ENCODE measurements around the gene SRGAP1.

DNA sequence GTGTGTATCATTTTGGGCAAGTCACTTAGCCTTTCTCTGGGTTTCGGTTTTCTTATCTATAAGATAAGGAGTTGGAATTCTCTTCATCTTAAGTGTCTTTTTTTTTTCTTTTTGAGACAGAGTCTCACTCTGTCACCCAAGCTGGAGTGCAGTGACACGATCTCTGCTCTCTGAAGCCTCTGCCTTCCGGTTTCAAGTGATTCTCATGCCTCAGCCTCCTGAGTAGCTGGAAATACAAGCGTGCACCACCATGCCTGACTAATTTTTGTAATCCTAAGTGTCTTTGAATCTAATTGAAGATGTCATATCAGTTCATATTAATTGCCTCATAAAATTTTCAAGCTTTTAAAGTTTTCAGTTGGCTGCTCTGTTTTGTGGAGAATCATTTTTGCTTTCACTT lies 4.0 kb downstream of the SRGAP1 start:
- TF ChIP-seq, protein P1, sequence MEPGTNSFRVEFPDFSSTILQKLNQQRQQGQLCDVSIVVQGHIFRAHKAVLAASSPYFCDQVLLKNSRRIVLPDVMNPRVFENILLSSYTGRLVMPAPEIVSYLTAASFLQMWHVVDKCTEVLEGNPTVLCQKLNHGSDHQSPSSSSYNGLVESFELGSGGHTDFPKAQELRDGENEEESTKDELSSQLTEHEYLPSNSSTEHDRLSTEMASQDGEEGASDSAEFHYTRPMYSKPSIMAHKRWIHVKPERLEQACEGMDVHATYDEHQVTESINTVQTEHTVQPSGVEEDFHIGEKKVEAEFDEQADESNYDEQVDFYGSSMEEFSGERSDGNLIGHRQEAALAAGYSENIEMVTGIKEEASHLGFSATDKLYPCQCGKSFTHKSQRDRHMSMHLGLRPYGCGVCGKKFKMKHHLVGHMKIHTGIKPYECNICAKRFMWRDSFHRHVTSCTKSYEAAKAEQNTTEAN (CRISPR knock-in tag; conservative IDR thresholded peaks at IDR 0.05): no peak
- no peak for TF ChIP-seq ESRRA (CRISPR knock-in tag; IDR thresholded peaks at IDR 0.05; ENCODE audit: low read depth)
- no peak for TF ChIP-seq NBN (conservative IDR thresholded peaks at IDR 0.05)
- TF ChIP-seq, protein P2, sequence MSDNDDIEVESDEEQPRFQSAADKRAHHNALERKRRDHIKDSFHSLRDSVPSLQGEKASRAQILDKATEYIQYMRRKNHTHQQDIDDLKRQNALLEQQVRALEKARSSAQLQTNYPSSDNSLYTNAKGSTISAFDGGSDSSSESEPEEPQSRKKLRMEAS (IDR thresholded peaks at IDR 0.05): no peak
- no peak for TF ChIP-seq EZH2 (conservative IDR thresholded peaks at IDR 0.05; ENCODE audit: low read depth, low read length)
